Panc1 (cell line): ENCODE data around the gene TTLL5. TPM values are rescaled to one million over a fixed set of nuclear protein-coding genes. Genes with fewer than 3 reads are reported as not detected.

Experiments
- ATAC-seq: fragments of 200-7000 bp; cut with Tn5 transposase; 2 replicates; pipeline ENCODE4 v1.9.1; 2020; ENCODE audit warnings: mild to moderate bottlenecking, moderate library complexity
- BruUV-seq: library from RNA; stranded (reverse); fragments of 400-500 nt; replicated peaks from 2 replicates; lab custom pipeline; 2021; lab: Mats Ljungman, UMichigan
- CTCF ChIA-PET: fragments of 300-600 bp; sonication (Branson Sonifier 250); formaldehyde crosslinking; loops from one replicate; lab custom pipeline; 2022; ENCODE audit warnings: antibody characterized with exemption; lab: Charles Lee
- POLR2A ChIA-PET: fragments of 300-600 bp; sonication (Branson Sonifier 250); formaldehyde crosslinking; loops from one replicate; lab custom pipeline; 2022; ENCODE audit warnings: antibody characterized with exemption; lab: Charles Lee
- DNase-seq: peaks from one replicate; pipeline ENCODE4 v3.0.0-alpha.2; 2010; ENCODE audit warnings: low read depth, low spot score
- H3K27ac ChIP-seq: 2 replicates; pipeline ENCODE4 v1.5.1; 2011; ENCODE audit warnings: mild to moderate bottlenecking, low read length, inconsistent platforms
- H3K27me3 ChIP-seq: fragments of 200-500 bp; sonication (Bioruptor generic); 2 replicates; pipeline ENCODE4 v1.6.0; 2014; ENCODE audit warnings: low read length, inconsistent platforms; ENCODE audit not compliant: control insufficient read depth, insufficient read depth
- H3K36me3 ChIP-seq: fragments of 200-500 bp; sonication (Bioruptor generic); 2 replicates; pipeline ENCODE4 v1.5.1; 2014; ENCODE audit warnings: inconsistent platforms, mild to moderate bottlenecking, low read length, moderate library complexity; ENCODE audit not compliant: control insufficient read depth, insufficient read depth
- H3K4me1 ChIP-seq: 2 replicates; pipeline ENCODE4 v1.5.1; 2011; ENCODE audit warnings: inconsistent platforms, mild to moderate bottlenecking, low read length, moderate library complexity; ENCODE audit not compliant: control insufficient read depth, insufficient read depth
- H3K4me3 ChIP-seq, 2 experiments: 2 replicates each; pipeline ENCODE4 v1.5.1; 2011 to 2012; ENCODE audit warnings: low read depth in 2 of 2, low read length in 2 of 2, mild to moderate bottlenecking in 2 of 2, inconsistent platforms in 1 of 2, moderate library complexity in 1 of 2
- H3K9me3 ChIP-seq: fragments of 200-500 bp; sonication (Bioruptor generic); 2 replicates; pipeline ENCODE4 v1.5.1; 2014; ENCODE audit warnings: low read depth, mild to moderate bottlenecking, inconsistent platforms, low read length, moderate library complexity; ENCODE audit not compliant: control insufficient read depth, insufficient read depth
- CTCF ChIP-seq: fragments of 450-650 bp; IDR thresholded peaks from 2 replicates; pipeline ENCODE4 v1.5.1; 2017; ENCODE audit warnings: mild to moderate bottlenecking
- POLR2AphosphoS5 ChIP-seq: IDR thresholded peaks from 2 replicates; pipeline ENCODE4 v1.6.1; 2012; ENCODE audit warnings: mild to moderate bottlenecking, low read depth, low read length, moderate library complexity
- SIN3A ChIP-seq: IDR thresholded peaks from 2 replicates; pipeline ENCODE4 v1.6.1; 2012; ENCODE audit warnings: low read depth, mild to moderate bottlenecking, low read length, moderate library complexity, borderline replicate concordance; ENCODE audit not compliant: insufficient read depth
- TCF7L2 ChIP-seq: IDR thresholded peaks from 2 replicates; pipeline ENCODE4 v1.6.1; 2011; ENCODE audit warnings: mild to moderate bottlenecking, low read depth, low read length, inconsistent platforms
- in situ Hi-C: cut with HindIII; loops from 2 replicates; pipeline ENCODE4 v1.10.0; 2016; ENCODE audit warnings: low sequenced_read_pairs, low pct_unique_long_range_greater_than_20kb
- intact Hi-C: fragments of 100-400 bp; cut with micrococcal nuclease; formaldehyde crosslinking; loops from one replicate; pipeline ENCODE4 v1.10.0; 2022; ENCODE audit not compliant: unreplicated experiment
- total RNA-seq: library from RNA; stranded (reverse); gene quantifications from one replicate; pipeline ENCODE4 v1.2.1, GENCODE V29; 2021; ENCODE audit not compliant: unreplicated experiment
- TF ChIP-seq, protein P1 (sequence below), 2 experiments: IDR thresholded peaks; 2 replicates each; pipeline ENCODE4 v1.6.1; 2011 to 2012; ENCODE audit warnings: low read depth in 2 of 2, control low read depth in 1 of 2, low read length in 1 of 2, mild to moderate bottlenecking in 1 of 2, moderate library complexity in 1 of 2; ENCODE audit not compliant: insufficient read depth in 1 of 2

TTLL5 gene
- total RNA-seq, 1 experiment from 2014 or later: 23.5 TPM

DNA sequence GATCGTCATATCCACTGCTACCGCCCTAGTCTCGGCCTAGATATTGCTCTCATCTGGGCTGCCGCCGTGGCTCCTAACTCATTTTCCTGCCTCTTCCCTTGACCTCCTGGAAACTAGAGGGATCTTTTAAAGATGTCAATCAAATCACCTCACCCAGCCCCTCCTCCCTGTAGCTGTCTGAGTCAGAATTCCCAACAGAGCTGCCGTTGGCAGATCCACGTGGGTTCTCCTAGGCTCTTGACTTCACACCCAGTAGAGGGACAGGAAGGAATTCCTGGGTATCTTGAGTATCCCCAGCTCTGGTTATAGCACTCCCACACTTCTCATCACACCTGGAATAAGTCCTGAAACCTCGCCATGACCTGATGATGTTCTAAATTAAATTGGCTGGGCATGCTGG, 308.8 kb downstream of the TTLL5 start:
- no peak for ATAC-seq
- TF ChIP-seq POLR2AphosphoS5 (no peak), CTCF (no peak), TCF7L2 (no peak), SIN3A (no peak)
- TF ChIP-seq, protein P1, sequence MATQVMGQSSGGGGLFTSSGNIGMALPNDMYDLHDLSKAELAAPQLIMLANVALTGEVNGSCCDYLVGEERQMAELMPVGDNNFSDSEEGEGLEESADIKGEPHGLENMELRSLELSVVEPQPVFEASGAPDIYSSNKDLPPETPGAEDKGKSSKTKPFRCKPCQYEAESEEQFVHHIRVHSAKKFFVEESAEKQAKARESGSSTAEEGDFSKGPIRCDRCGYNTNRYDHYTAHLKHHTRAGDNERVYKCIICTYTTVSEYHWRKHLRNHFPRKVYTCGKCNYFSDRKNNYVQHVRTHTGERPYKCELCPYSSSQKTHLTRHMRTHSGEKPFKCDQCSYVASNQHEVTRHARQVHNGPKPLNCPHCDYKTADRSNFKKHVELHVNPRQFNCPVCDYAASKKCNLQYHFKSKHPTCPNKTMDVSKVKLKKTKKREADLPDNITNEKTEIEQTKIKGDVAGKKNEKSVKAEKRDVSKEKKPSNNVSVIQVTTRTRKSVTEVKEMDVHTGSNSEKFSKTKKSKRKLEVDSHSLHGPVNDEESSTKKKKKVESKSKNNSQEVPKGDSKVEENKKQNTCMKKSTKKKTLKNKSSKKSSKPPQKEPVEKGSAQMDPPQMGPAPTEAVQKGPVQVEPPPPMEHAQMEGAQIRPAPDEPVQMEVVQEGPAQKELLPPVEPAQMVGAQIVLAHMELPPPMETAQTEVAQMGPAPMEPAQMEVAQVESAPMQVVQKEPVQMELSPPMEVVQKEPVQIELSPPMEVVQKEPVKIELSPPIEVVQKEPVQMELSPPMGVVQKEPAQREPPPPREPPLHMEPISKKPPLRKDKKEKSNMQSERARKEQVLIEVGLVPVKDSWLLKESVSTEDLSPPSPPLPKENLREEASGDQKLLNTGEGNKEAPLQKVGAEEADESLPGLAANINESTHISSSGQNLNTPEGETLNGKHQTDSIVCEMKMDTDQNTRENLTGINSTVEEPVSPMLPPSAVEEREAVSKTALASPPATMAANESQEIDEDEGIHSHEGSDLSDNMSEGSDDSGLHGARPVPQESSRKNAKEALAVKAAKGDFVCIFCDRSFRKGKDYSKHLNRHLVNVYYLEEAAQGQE (IDR thresholded peaks at IDR 0.05; ENCODE audit: insufficient read depth in 1 of 2, low read depth in 2 of 2, low read length in 1 of 2): no peak

GRCh38 chr14:75970989-75971388, 309.9 kb downstream of the TTLL5 start:
- BruUV-seq: no TSS peak
- Histone ChIP-seq H3K4me1 (no peaks in the 10 kb centered on the region), H3K27ac (no peak overlapping the region), H3K27me3 (no peaks in the 10 kb centered on the region), H3K4me3 (no peak overlapping the region), H3K9me3 (no peaks in the 10 kb centered on the region), H3K36me3 (no peaks in the 10 kb centered on the region)
- TF ChIP-seq POLR2AphosphoS5: no peak
- TF ChIP-seq CTCF: no peak
- TF ChIP-seq, protein P1 (IDR thresholded peaks at IDR 0.05; ENCODE audit: insufficient read depth in 1 of 2, low read depth in 2 of 2, low read length in 1 of 2): no peak
- no peak for TF ChIP-seq TCF7L2
- no peak for TF ChIP-seq SIN3A
- DNase-seq: no peak
- intact Hi-C loops: no loop called here
- no peak for ATAC-seq
- in situ Hi-C loops: no loop called here
- ChIA-PET CTCF (no interaction called here), POLR2A (no interaction called here)

More for the DNA sequence above, 308.8 kb downstream of the TTLL5 start:
- in situ Hi-C loops: no loop called here
- DNase-seq: no peak
- Histone ChIP-seq H3K27me3 (no peaks in the 10 kb centered on the region), H3K4me3 (no peak overlapping the region), H3K27ac (no peak overlapping the region), H3K4me1 (no peaks in the 10 kb centered on the region), H3K36me3 (no peaks in the 10 kb centered on the region), H3K9me3 (no peaks in the 10 kb centered on the region)
- intact Hi-C loops: no loop called here
- BruUV-seq: no TSS peak
- POLR2A ChIA-PET: no interaction called here
- CTCF ChIA-PET: no interaction called here
